K562 (cell line): ENCODE measurements around the gene RBM15. TPM values are rescaled to one million over a fixed set of nuclear protein-coding genes. Genes with fewer than 3 reads are reported as not detected.

ENCODE experiments used
- ATAC-seq: fragments of 200-7000 bp; cut with Tn5 transposase; 3 replicates; pipeline ENCODE4 v1.9.1; 2020; ENCODE audit warnings: moderate library complexity
- BruUV-seq: library from RNA; stranded (reverse); fragments of 400-500 nt; replicated peaks from 2 replicates; lab custom pipeline; 2021; lab: Mats Ljungman, UMichigan
- CTCF ChIA-PET: fragments of 300-600 bp; formaldehyde crosslinking; extraction: SDS; loops from one replicate; lab custom pipeline; 2021; ENCODE audit warnings: low intra/inter-chr PET ratio; lab: Yijun Ruan, JAX
- POLR2A ChIA-PET: fragments of 300-600, 350-650 bp; sonication (Branson Sonifier 250); formaldehyde crosslinking; extraction: SDS; loops from one replicate; lab custom pipeline; 2021; ENCODE audit warnings: antibody characterized with exemption, inconsistent platforms; lab: Yijun Ruan, JAX
- DNase-seq, 4 experiments: peaks; one replicate each; pipeline versions ENCODE4 v3.0.0 to v3.0.0-alpha.2; 2011 to 2018; ENCODE audit warnings: low spot score in 3 of 4, mixed read lengths in 3 of 4; ENCODE audit errors: extremely low read depth in 1 of 4
- FAIRE-seq: peaks from 2 replicates; lab custom pipeline; 2011; peaks lifted over from hg19 to GRCh38; lab: Jason Lieb, UNC
- H2AFZ ChIP-seq: 2 replicates; pipeline ENCODE4 v1.6.0; 2011; ENCODE audit warnings: low read depth, low read length, control low read depth, inconsistent platforms
- H3K27ac ChIP-seq: fragments of 200-600 bp; 3 replicates; pipeline ENCODE4 v1.8.0; 2011; ENCODE audit warnings: low read depth, mild to moderate bottlenecking, control low read depth, inconsistent platforms, low read length, moderate library complexity, mixed read lengths; ENCODE audit errors: extremely low read depth
- H3K27me3 ChIP-seq, 2 experiments: fragments of 300-600 bp in 1 of 2; 2 replicates in 1 of 2; 3 replicates in 1 of 2; pipeline versions ENCODE4 v1.6.0 to v1.8.0; 2011; ENCODE audit warnings: inconsistent platforms in 2 of 2, low read length in 2 of 2, mild to moderate bottlenecking in 1 of 2, mixed read lengths in 1 of 2, moderate library complexity in 1 of 2; ENCODE audit not compliant: control insufficient read depth in 2 of 2, insufficient read depth in 2 of 2
- H3K36me3 ChIP-seq: fragments of 300-600 bp; 3 replicates; pipeline ENCODE4 v1.8.0; 2011; ENCODE audit warnings: mild to moderate bottlenecking, low read length, inconsistent platforms; ENCODE audit not compliant: control insufficient read depth, insufficient read depth
- H3K4me1 ChIP-seq, 2 experiments: fragments of 200-600 bp in 1 of 2; replicated peaks in 1 of 2; 2 replicates in 1 of 2; 3 replicates in 1 of 2; pipeline versions ENCODE4 v1.5.1 to v1.8.0; 2011; ENCODE audit warnings: inconsistent platforms in 2 of 2, low read length in 2 of 2, mild to moderate bottlenecking in 1 of 2, mixed read lengths in 1 of 2, moderate library complexity in 1 of 2; ENCODE audit not compliant: control insufficient read depth in 2 of 2, insufficient read depth in 2 of 2
- H3K4me2 ChIP-seq: 2 replicates; pipeline ENCODE4 v1.6.1; 2011; ENCODE audit warnings: low read length, control low read depth, inconsistent platforms, mixed read lengths; ENCODE audit not compliant: insufficient read depth
- H3K4me3 ChIP-seq: fragments of 200-600 bp; sonication (generic), shearing (Covaris generic); 2 replicates; pipeline ENCODE4 v1.5.1; 2016; ENCODE audit warnings: control low read depth, inconsistent platforms
- H3K79me2 ChIP-seq: fragments of 200-600 bp; 3 replicates; pipeline ENCODE4 v1.8.0; 2011; ENCODE audit warnings: low read length, inconsistent platforms; ENCODE audit not compliant: control insufficient read depth, insufficient read depth
- H3K9ac ChIP-seq, 2 experiments: 2 replicates each; pipeline versions ENCODE4 v1.6.0 to v1.6.1; 2011; ENCODE audit warnings: low read depth in 2 of 2, low read length in 2 of 2, control low read depth in 1 of 2, inconsistent platforms in 1 of 2, mild to moderate bottlenecking in 1 of 2, mixed read lengths in 1 of 2; ENCODE audit not compliant: insufficient read depth in 1 of 2
- H3K9me1 ChIP-seq: one replicate; pipeline ENCODE4 v1.6.0; 2011; ENCODE audit warnings: inconsistent platforms, mild to moderate bottlenecking, low read length, moderate library complexity; ENCODE audit not compliant: control insufficient read depth, insufficient read depth
- H3K9me3 ChIP-seq: replicated peaks from 2 replicates; pipeline ENCODE4 v1.5.1; 2011; ENCODE audit warnings: low read depth, low read length, inconsistent platforms; ENCODE audit not compliant: control insufficient read depth, insufficient read depth
- H4K20me1 ChIP-seq: replicated peaks from 2 replicates; pipeline ENCODE4 v1.6.1; 2011; ENCODE audit warnings: low read length, inconsistent platforms, mixed read lengths; ENCODE audit not compliant: control insufficient read depth, insufficient read depth
- POLR2AphosphoS5 ChIP-seq: IDR thresholded peaks from 2 replicates; pipeline ENCODE4 v1.6.1; 2011; ENCODE audit warnings: mild to moderate bottlenecking, low read depth, low read length, moderate library complexity; ENCODE audit not compliant: control insufficient read depth, insufficient read depth
- RBFOX2 ChIP-seq: fragments of 200-400 bp; formaldehyde crosslinking; IDR thresholded peaks from 2 replicates; pipeline ENCODE4 v1.6.1; 2017; ENCODE audit warnings: low read depth, mild to moderate bottlenecking, low read length, moderate library complexity
- SRF ChIP-seq, 2 experiments: fragments of 250-450, 450-650 bp in 1 of 2; sonication (Bioruptor Pico) in 1 of 2; sonication (generic) in 1 of 2; formaldehyde crosslinking; IDR thresholded peaks; 2 replicates each; pipeline versions ENCODE4 v1.5.0 to v1.5.1; 2020 to 2022; ENCODE audit warnings: mild to moderate bottlenecking in 1 of 2, missing genetic modification reagents in 1 of 2
- SRSF1 ChIP-seq: fragments of 200-400 bp; formaldehyde crosslinking; IDR thresholded peaks from 2 replicates; pipeline ENCODE4 v1.6.1; 2017; ENCODE audit warnings: mild to moderate bottlenecking, low read depth, low read length, moderate library complexity
- ZFX ChIP-seq: sonication (generic); formaldehyde crosslinking; IDR thresholded peaks from 2 replicates; pipeline ENCODE4 v1.8.0; 2022; ENCODE audit warnings: mild to moderate bottlenecking, missing genetic modification reagents, moderate library complexity
- ZNF57 ChIP-seq: fragments of 450-650 bp; formaldehyde crosslinking; IDR thresholded peaks from 2 replicates; pipeline ENCODE4 v1.4.0; 2020; ENCODE audit warnings: mild to moderate bottlenecking, moderate library complexity
- ZNF785 ChIP-seq: fragments of 250-450 bp; sonication (Bioruptor Pico); IDR thresholded peaks from 2 replicates; pipeline ENCODE4 v1.4.0; 2020; ENCODE audit warnings: mild to moderate bottlenecking
- WGBS: fragments of 100-300 bp; shearing (Covaris generic); methylation state at CpG from one replicate; pipeline ENCODE4 v1.1.6; 2016; ENCODE audit warnings: low coverage, mixed read lengths; ENCODE audit not compliant: insufficient coverage; ENCODE audit errors: missing lambda C conversion rate; 5-methylcytosine and 5-hydroxymethylcytosine counted together
- in situ Hi-C: fragments of 300-500 bp; cut with MboI; formaldehyde crosslinking; loops from 4 replicates; pipeline ENCODE4 v1.15.0; 2018; ENCODE audit warnings: inconsistent platforms, mixed read lengths
- intact Hi-C: fragments of 100-400 bp; cut with micrococcal nuclease; formaldehyde crosslinking; loops from 2 replicates; pipeline ENCODE4 v1.14.2; 2022
- polyA plus RNA-seq, 8 experiments: library from polyadenylated mRNA; depleted of rRNA in 4 of 8; stranded (reverse) in 5 of 8; unstranded in 3 of 8; fragments of >200 nt; fragmentation: Nextera tagmentation in 2 of 8; fragmentation: Illumina TruSeq in 1 of 8; extraction: Ambion mirVana in 2 of 8; extraction: Trizol in 1 of 8; gene quantifications; 2 replicates each; pipeline versions ENCODE4 v1.2.1 to v1.2.3, GENCODE V29; 2011 to 2014; ENCODE audit warnings: inconsistent platforms in 1 of 8, missing spikeins in 1 of 8
- total RNA-seq, 7 experiments: library from RNA; depleted of rRNA in 6 of 7; stranded (reverse); fragments of >200 nt in 6 of 7; fragmentation: Illumina TruSeq in 2 of 7; extraction: Trizol in 2 of 7; gene quantifications; 2 replicates each; pipeline versions ENCODE4 v1.2.1 to v1.2.3, GENCODE V29; 2011 to 2021; ENCODE audit warnings: low replicate concordance in 1 of 7
- TF ChIP-seq, protein P1 (sequence below): sonication (generic); IDR thresholded peaks from 2 replicates; pipeline ENCODE4 v1.6.1; 2016

The RBM15 gene
- total and polyA plus RNA-seq, 9 of the 15 experiments (the other 6 are each of a cell fraction or from before 2014, with no cell fraction given) = 2.4 to 63.4 (median 28.2) TPM

- no peak for TF ChIP-seq SRSF1
Observed at GRCh38 chr1:110348050-110348449, 8.9 kb downstream of the RBM15 start (continued).

DNA sequence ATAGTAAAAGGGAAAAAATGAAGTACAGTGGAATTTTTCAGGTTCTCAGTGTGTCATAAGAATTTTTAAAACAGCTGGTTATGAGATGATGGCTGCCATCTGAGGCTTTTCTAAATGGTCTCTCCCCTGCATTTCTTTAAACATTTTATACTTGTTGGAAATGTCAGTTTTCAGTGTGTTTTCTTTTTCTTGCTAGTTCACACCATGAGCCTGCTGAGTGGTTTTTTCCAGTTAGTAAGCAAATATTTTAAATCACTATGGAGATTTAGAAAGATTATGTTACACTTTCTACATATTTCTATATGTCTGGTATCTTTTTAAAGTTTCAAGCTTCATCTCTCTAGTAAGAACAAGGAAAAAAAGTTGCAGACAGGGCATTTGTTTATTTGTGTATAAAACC lies 9.6 kb downstream of the RBM15 start:
- Histone ChIP-seq H3K36me3 (peaks cover 92% of the 10 kb centered on the region), H3K27ac (peak overlapping the region; percentile 24; the same call in 1 of the 3 replicates), H3K9ac (no peak overlapping the region), H3K9me3 (no peaks in the 10 kb centered on the region), H4K20me1 (peaks cover 62% of the 10 kb centered on the region), H3K79me2 (peaks cover 100% of the 10 kb centered on the region), H3K4me1 (peaks cover 5 to 42% of the 10 kb centered on the region in 2 experiments; a peak in 4 of 5 replicates), H3K9me1 (peaks cover 4% of the 10 kb centered on the region), H3K4me3 (no peak overlapping the region), H3K27me3 (no peaks in the 10 kb centered on the region), H3K4me2 (peak overlapping the region; percentile 9; the same call in 1 of the 2 replicates), H2AFZ (no peak overlapping the region)
- no TSS peak for BruUV-seq
- ChIA-PET CTCF (no interaction called here), POLR2A (interaction anchor here (0.6 to 4.7 kb wide), 10 partner anchors 9 to 1121 kb away, joined by 3 to 74 read pairs (median 3); partner anchors contain the start of gene RBM15)
- ATAC-seq (no peak), DNase-seq (no peak), FAIRE-seq (no peak)
- in situ Hi-C loops = no loop called here
- TF ChIP-seq RBFOX2 (0 out of 2 replicates have a peak, but pooled peaks have one; percentile 6), ZNF785 (CRISPR knock-in tag) (no peak)
- intact Hi-C loops = no loop called here

DNA sequence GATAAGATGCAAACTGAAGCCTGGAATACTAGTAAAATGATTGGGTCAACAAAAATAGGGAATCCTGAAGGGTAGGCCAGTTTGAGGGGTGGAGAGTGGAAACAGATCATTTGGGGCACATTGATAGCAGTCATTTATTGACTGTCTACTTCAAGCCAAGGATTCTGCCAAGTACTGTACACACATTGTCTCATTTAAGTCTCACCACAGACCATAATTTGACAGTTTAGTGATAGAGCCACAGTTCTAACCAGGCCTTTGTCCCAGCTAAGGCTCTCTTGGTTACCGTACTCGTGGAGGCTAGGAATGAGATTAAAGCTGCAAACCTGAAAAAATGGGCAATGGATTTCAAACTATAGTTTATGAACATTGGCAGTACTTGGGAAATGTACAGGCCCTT lies 11.2 kb downstream of the RBM15 start:
- Histone ChIP-seq H4K20me1 (peaks cover 51% of the 10 kb centered on the region), H3K9me1 (peaks cover 4% of the 10 kb centered on the region), H3K9ac (peak overlapping the region in 1 of 2 experiments; percentile 12; a peak in 1 of 4 replicates), H3K4me2 (peak overlapping the region; percentile 59), H2AFZ (no peak overlapping the region), H3K9me3 (no peaks in the 10 kb centered on the region), H3K27me3 (no peaks in the 10 kb centered on the region), H3K79me2 (peaks cover 100% of the 10 kb centered on the region), H3K36me3 (peaks cover 88% of the 10 kb centered on the region), H3K4me3 (no peak overlapping the region), H3K27ac (peak overlapping the region; percentile 11; the same call in 2 of the 3 replicates), H3K4me1 (peaks cover 5 to 38% of the 10 kb centered on the region in 2 experiments; a peak in 4 of 5 replicates)
- ChIA-PET POLR2A (interaction anchor here (1.0 to 4.7 kb wide), 3 partner anchors 8 to 13 kb away, joined by 6 to 74 read pairs (median 16); partner anchors contain the start of gene RBM15), CTCF (no interaction called here)
- WGBS = 81% methylated on average over 2 of the region's 2 CpGs
- BruUV-seq = no TSS peak
- intact Hi-C loops (no loop called here), in situ Hi-C loops (no loop called here)
- peak; percentile 26 for ATAC-seq
- DNase-seq = no peak
- FAIRE-seq = no peak
- no peak for TF ChIP-seq ZFX (CRISPR knock-in tag)
- peak; percentile 37; the same call in 1 of the 2 replicates for TF ChIP-seq POLR2AphosphoS5
- no peak for TF ChIP-seq SRF (CRISPR knock-in tag; IDR thresholded peaks at IDR 0.05)
- TF ChIP-seq, protein P1, sequence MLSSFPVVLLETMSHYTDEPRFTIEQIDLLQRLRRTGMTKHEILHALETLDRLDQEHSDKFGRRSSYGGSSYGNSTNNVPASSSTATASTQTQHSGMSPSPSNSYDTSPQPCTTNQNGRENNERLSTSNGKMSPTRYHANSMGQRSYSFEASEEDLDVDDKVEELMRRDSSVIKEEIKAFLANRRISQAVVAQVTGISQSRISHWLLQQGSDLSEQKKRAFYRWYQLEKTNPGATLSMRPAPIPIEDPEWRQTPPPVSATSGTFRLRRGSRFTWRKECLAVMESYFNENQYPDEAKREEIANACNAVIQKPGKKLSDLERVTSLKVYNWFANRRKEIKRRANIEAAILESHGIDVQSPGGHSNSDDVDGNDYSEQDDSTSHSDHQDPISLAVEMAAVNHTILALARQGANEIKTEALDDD = no peak
- TF ChIP-seq ZNF57 (CRISPR knock-in tag) = no peak
